Keratinocyte (primary cell): ENCODE data around the gene BTBD16. TPM values are rescaled to one million over a fixed set of nuclear protein-coding genes. Genes with fewer than 3 reads are reported as not detected.
A peak's percentile ranks its signal among the peaks of the same experiment; 100 is the strongest.

Experiments
- DNase-seq: peaks from one replicate; pipeline ENCODE4 v3.0.0-alpha.2; 2011; ENCODE audit warnings: low read depth, missing footprints, low spot score
- FAIRE-seq: peaks from 2 replicates; lab custom pipeline; 2011; peaks lifted over from hg19 to GRCh38; lab: Jason Lieb, UNC
- H2AFZ ChIP-seq: 2 replicates; pipeline ENCODE4 v1.6.0; 2012; ENCODE audit warnings: low read length, control low read depth, inconsistent platforms; ENCODE audit not compliant: control insufficient read depth
- H3K27ac ChIP-seq: 2 replicates; pipeline ENCODE4 v1.5.1; 2011; ENCODE audit warnings: low read length; ENCODE audit not compliant: control insufficient read depth, insufficient read depth
- H3K27me3 ChIP-seq: 3 replicates; pipeline ENCODE4 v1.6.0; 2011; ENCODE audit warnings: low read length; ENCODE audit not compliant: control insufficient read depth, insufficient read depth; ENCODE audit errors: extremely low read depth
- H3K36me3 ChIP-seq, 2 experiments: 2 replicates in 1 of 2; 3 replicates in 1 of 2; pipeline ENCODE4 v1.5.1; 2011; ENCODE audit warnings: low read length in 2 of 2, mild to moderate bottlenecking in 1 of 2; ENCODE audit not compliant: control insufficient read depth in 2 of 2, insufficient read depth in 2 of 2; ENCODE audit errors: extremely low read depth in 1 of 2
- H3K4me1 ChIP-seq: 3 replicates; pipeline ENCODE4 v1.5.1; 2011; ENCODE audit warnings: low read length; ENCODE audit not compliant: control insufficient read depth, insufficient read depth; ENCODE audit errors: extremely low read depth
- H3K4me2 ChIP-seq: 3 replicates; pipeline ENCODE4 v1.6.0; 2011; ENCODE audit warnings: low read depth, low read length; ENCODE audit not compliant: control insufficient read depth, insufficient read depth; ENCODE audit errors: extremely low read depth
- H3K4me3 ChIP-seq, 3 experiments: fragments of 200-600 bp in 1 of 3; sonication (generic) in 1 of 3; 2 replicates in 2 of 3; 3 replicates in 1 of 3; pipeline ENCODE4 v1.5.1; 2011 to 2016; ENCODE audit warnings: low read length in 3 of 3, mild to moderate bottlenecking in 3 of 3, control low read depth in 2 of 3, inconsistent platforms in 1 of 3, low read depth in 1 of 3, mixed read lengths in 1 of 3, mixed run types in 1 of 3, moderate library complexity in 1 of 3; ENCODE audit not compliant: control insufficient read depth in 2 of 3, insufficient read depth in 2 of 3; ENCODE audit errors: extremely low read depth in 1 of 3
- H3K79me2 ChIP-seq: 2 replicates; pipeline ENCODE4 v1.6.0; 2012; ENCODE audit warnings: low read length; ENCODE audit not compliant: control insufficient read depth, insufficient read depth
- H3K9ac ChIP-seq: 3 replicates; pipeline ENCODE4 v1.6.0; 2011; ENCODE audit warnings: low read length; ENCODE audit not compliant: control insufficient read depth, insufficient read depth; ENCODE audit errors: extremely low read depth
- H3K9me1 ChIP-seq: 3 replicates; pipeline ENCODE4 v1.6.0; 2011; ENCODE audit warnings: low read length; ENCODE audit not compliant: control insufficient read depth, insufficient read depth; ENCODE audit errors: extremely low read depth
- H3K9me3 ChIP-seq: 2 replicates; pipeline ENCODE4 v1.5.1; 2012; ENCODE audit warnings: low read depth, low read length; ENCODE audit not compliant: control insufficient read depth
- H4K20me1 ChIP-seq: 3 replicates; pipeline ENCODE4 v1.6.0; 2011; ENCODE audit warnings: low read length; ENCODE audit not compliant: control insufficient read depth, insufficient read depth; ENCODE audit errors: extremely low read depth
- CTCF ChIP-seq, 3 experiments: IDR thresholded peaks in 1 of 3; conservative IDR thresholded peaks in 1 of 3; optimal IDR thresholded peaks in 1 of 3; 2 replicates in 2 of 3; 3 replicates in 1 of 3; pipeline versions ENCODE3 to v1.5.1; 2011; ENCODE audit warnings: low read length in 3 of 3, mild to moderate bottlenecking in 3 of 3, moderate library complexity in 2 of 3, control low read depth in 1 of 3, inconsistent platforms in 1 of 3; ENCODE audit not compliant: insufficient read depth in 2 of 3; ENCODE audit errors: extremely low read depth in 1 of 3
- EZH2 ChIP-seq: IDR thresholded peaks from one replicate; pipeline ENCODE4 v1.6.1; 2012; ENCODE audit warnings: inconsistent platforms, mild to moderate bottlenecking, low read length, moderate library complexity
- dilution Hi-C: fragments of 300-500 bp; cut with MboI; formaldehyde crosslinking; loops from one replicate; pipeline ENCODE4 v1.7.0; 2020; ENCODE audit warnings: low sequenced_read_pairs; ENCODE audit not compliant: extremely low pct_ligation_motif_present
- polyA plus RNA-seq, 5 experiments: library from polyadenylated mRNA; depleted of rRNA in 3 of 5; stranded (reverse) in 3 of 5; stranded (forward) in 1 of 5; unstranded in 1 of 5; fragments of >200 nt; gene quantifications; 1 replicate in 1 of 5; 2 replicates in 3 of 5; 3 replicates in 1 of 5; pipeline versions ENCODE4 v1.2.1 to v1.2.3, GENCODE V29; 2011 to 2012; ENCODE audit warnings: missing spikeins in 2 of 5, low read depth in 1 of 5, low replicate concordance in 1 of 5

BTBD16 gene
- polyA plus RNA-seq, 1 donor (not counting 4 experiments of a cell fraction or from before 2014, with no cell fraction given), result 4.9 TPM

GRCh38 chr10:122292376-122292775 is 21.3 kb downstream of the BTBD16 start:
- Histone ChIP-seq H3K9ac (no peak overlapping the region), H3K27me3 (no peaks in the 10 kb centered on the region), H3K4me3 (no peak overlapping the region), H3K4me1 (peaks cover 56% of the 10 kb centered on the region), H3K9me1 (no peaks in the 10 kb centered on the region), H3K36me3 (peaks cover 0 to 2% of the 10 kb centered on the region in 2 experiments), H3K4me2 (peak overlapping the region; percentile 7), H2AFZ (no peak overlapping the region), H3K27ac (no peak overlapping the region), H3K9me3 (no peaks in the 10 kb centered on the region), H4K20me1 (no peaks in the 10 kb centered on the region), H3K79me2 (no peaks in the 10 kb centered on the region)
- FAIRE-seq (no peak), DNase-seq (no peak)
- no peak for TF ChIP-seq EZH2
- no peak for TF ChIP-seq CTCF (optimal IDR thresholded peaks at IDR 0.05 in 1 of 3, IDR thresholded peaks at IDR 0.05 in 1 of 3, conservative IDR thresholded peaks at IDR 0.05 in 1 of 3; ENCODE audit: extremely low read depth in 1 of 3, insufficient read depth in 2 of 3, low read length in 3 of 3)
- dilution Hi-C loops, result no loop called here

- Histone ChIP-seq H3K27ac (peak overlapping the region; percentile 90), H2AFZ (peak overlapping the region; percentile 51), H3K9me3 (no peaks in the 10 kb centered on the region), H3K27me3 (no peaks in the 10 kb centered on the region), H3K4me3 (peak overlapping the region in 1 of 3 experiments; percentile 5), H3K9me1 (no peaks in the 10 kb centered on the region), H4K20me1 (no peaks in the 10 kb centered on the region), H3K9ac (peak overlapping the region; percentile 49), H3K4me2 (peak overlapping the region; percentile 72), H3K4me1 (peaks cover 53% of the 10 kb centered on the region), H3K36me3 (peaks cover 0 to 2% of the 10 kb centered on the region in 2 experiments), H3K79me2 (no peaks in the 10 kb centered on the region)
- TF ChIP-seq EZH2 (no peak), CTCF (optimal IDR thresholded peaks at IDR 0.05 in 1 of 3, IDR thresholded peaks at IDR 0.05 in 1 of 3, conservative IDR thresholded peaks at IDR 0.05 in 1 of 3; ENCODE audit: extremely low read depth in 1 of 3, insufficient read depth in 2 of 3, low read length in 3 of 3) (no peak)
- dilution Hi-C loops, result no loop called here
- DNase-seq, result no peak
- FAIRE-seq, result peak; percentile 49
Observed at GRCh38 chr10:122293156-122293960, 22.3 kb downstream of the BTBD16 start.
